OCI-LY7 (cell line): ENCODE data around the gene CHCHD1.

Experiments
- EZH2phosphoT487 ChIP-seq: fragments of 200-600 bp; sonication (generic); IDR thresholded peaks from 2 replicates; pipeline ENCODE4 v1.6.1; 2018; ENCODE audit warnings: low read depth, borderline replicate concordance, mild to moderate bottlenecking, mixed run types, antibody characterized with exemption, low read length, moderate library complexity, mixed read lengths
- TF ChIP-seq, protein P1 (sequence below): fragments of 200-600 bp; sonication (generic); conservative IDR thresholded peaks from 2 replicates; pipeline ENCODE4 v1.5.1; 2014; ENCODE audit warnings: mild to moderate bottlenecking, antibody characterized with exemption, low read length, moderate library complexity, mixed read lengths

DNA sequence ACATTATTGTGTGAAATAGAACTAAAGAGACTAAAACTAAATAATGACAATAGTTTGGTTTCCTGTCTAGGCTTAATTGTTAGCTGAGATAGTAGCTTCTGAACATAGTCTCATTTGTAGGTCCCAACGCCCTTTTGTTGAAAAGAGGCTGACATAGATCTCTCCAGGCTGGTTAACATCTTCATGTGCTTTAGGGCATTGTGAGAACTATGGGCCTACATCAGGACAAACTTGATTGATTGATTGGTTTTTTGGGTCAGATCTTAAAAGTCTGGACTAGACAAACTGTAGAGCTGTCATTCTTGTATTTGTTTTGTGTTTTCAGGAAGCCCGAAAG, 869 bp downstream of the CHCHD1 start:
- TF ChIP-seq, protein P1, sequence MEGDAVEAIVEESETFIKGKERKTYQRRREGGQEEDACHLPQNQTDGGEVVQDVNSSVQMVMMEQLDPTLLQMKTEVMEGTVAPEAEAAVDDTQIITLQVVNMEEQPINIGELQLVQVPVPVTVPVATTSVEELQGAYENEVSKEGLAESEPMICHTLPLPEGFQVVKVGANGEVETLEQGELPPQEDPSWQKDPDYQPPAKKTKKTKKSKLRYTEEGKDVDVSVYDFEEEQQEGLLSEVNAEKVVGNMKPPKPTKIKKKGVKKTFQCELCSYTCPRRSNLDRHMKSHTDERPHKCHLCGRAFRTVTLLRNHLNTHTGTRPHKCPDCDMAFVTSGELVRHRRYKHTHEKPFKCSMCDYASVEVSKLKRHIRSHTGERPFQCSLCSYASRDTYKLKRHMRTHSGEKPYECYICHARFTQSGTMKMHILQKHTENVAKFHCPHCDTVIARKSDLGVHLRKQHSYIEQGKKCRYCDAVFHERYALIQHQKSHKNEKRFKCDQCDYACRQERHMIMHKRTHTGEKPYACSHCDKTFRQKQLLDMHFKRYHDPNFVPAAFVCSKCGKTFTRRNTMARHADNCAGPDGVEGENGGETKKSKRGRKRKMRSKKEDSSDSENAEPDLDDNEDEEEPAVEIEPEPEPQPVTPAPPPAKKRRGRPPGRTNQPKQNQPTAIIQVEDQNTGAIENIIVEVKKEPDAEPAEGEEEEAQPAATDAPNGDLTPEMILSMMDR: no peak
- TF ChIP-seq EZH2phosphoT487: no peak
